CD4-positive, alpha-beta memory T cell (primary cell): ENCODE data around the gene MRPL53. TPM values are rescaled to one million over a fixed set of nuclear protein-coding genes. Genes with fewer than 3 reads are reported as not detected.
A peak's percentile ranks its signal among the peaks of the same experiment; 100 is the strongest.

Experiments
- CTCF ChIA-PET: fragments of 350-600 bp; sonication (Branson Sonifier 250); formaldehyde crosslinking; loops from one replicate; lab custom pipeline; 2021; ENCODE audit warnings: inconsistent platforms; ENCODE audit not compliant: partially characterized antibody; lab: Charles Lee
- POLR2A ChIA-PET: fragments of 350-600 bp; sonication (Branson Sonifier 250); formaldehyde crosslinking; loops from one replicate; lab custom pipeline; 2021; ENCODE audit not compliant: partially characterized antibody; lab: Charles Lee
- DNase-seq, 5 donors: peaks; one replicate each; pipeline versions ENCODE4 v3.0.0 to v3.0.0-alpha.2; 2020 to 2022; ENCODE audit warnings: mixed read lengths in 1 of 5
- H3K27ac ChIP-seq: one replicate; pipeline ENCODE4 v1.7.0; 2013; ENCODE audit warnings: low read depth, low read length
- H3K27me3 ChIP-seq: 2 replicates; pipeline ENCODE4 v1.7.0; 2013; ENCODE audit warnings: mild to moderate bottlenecking, low read length, moderate library complexity; ENCODE audit not compliant: insufficient read depth
- H3K36me3 ChIP-seq: 2 replicates; pipeline ENCODE4 v1.7.0; 2013; ENCODE audit warnings: mild to moderate bottlenecking, low read length, moderate library complexity; ENCODE audit not compliant: insufficient read depth
- H3K4me1 ChIP-seq: 2 replicates; pipeline ENCODE4 v1.7.0; 2013; ENCODE audit warnings: mild to moderate bottlenecking, low read length, moderate library complexity; ENCODE audit not compliant: insufficient read depth
- H3K4me3 ChIP-seq, 2 donors: one replicate each; pipeline ENCODE4 v1.7.0; 2013; ENCODE audit warnings: low read length in 2 of 2, mild to moderate bottlenecking in 1 of 2
- H3K9me3 ChIP-seq, 2 donors: one replicate each; pipeline ENCODE4 v1.7.0; 2013; ENCODE audit warnings: low read length in 2 of 2, control low read depth in 1 of 2; ENCODE audit not compliant: control insufficient read depth in 1 of 2
- H3K27ac Mint-ChIP-seq, 7 donors: one replicate each; pipeline ENCODE4 v1.8.0; 2020 to 2021; ENCODE audit warnings: mixed read lengths in 7 of 7, mild to moderate bottlenecking in 6 of 7, inconsistent platforms in 3 of 7, moderate library complexity in 3 of 7
- H3K27me3 Mint-ChIP-seq, 2 donors: one replicate each; pipeline ENCODE4 v1.8.0; 2020 to 2021; ENCODE audit warnings: mixed read lengths in 2 of 2
- H3K36me3 Mint-ChIP-seq, 2 donors: one replicate each; pipeline ENCODE4 v1.8.0; 2020 to 2021; ENCODE audit warnings: mixed read lengths in 2 of 2, inconsistent platforms in 1 of 2, mild to moderate bottlenecking in 1 of 2
- H3K4me1 Mint-ChIP-seq, 4 donors: one replicate each; pipeline ENCODE4 v1.8.0; 2020 to 2021; ENCODE audit warnings: mixed read lengths in 4 of 4, mild to moderate bottlenecking in 1 of 4
- H3K4me3 Mint-ChIP-seq, 8 donors: one replicate each; pipeline ENCODE4 v1.8.0; 2020 to 2021; ENCODE audit warnings: mixed read lengths in 8 of 8, mild to moderate bottlenecking in 7 of 8, moderate library complexity in 6 of 8, inconsistent platforms in 3 of 8
- H3K9me3 Mint-ChIP-seq, 8 donors: one replicate each; pipeline ENCODE4 v1.8.0; 2020 to 2021; ENCODE audit warnings: mixed read lengths in 8 of 8, mild to moderate bottlenecking in 5 of 8, inconsistent platforms in 3 of 8, moderate library complexity in 1 of 8
- intact Hi-C: fragments of 100-400 bp; cut with micrococcal nuclease; formaldehyde crosslinking; loops from one replicate; pipeline ENCODE4 v1.15.1; 2023
- polyA plus RNA-seq, 2 donors: library from polyadenylated mRNA; unstranded; fragments of 300-500 nt; fragmentation: Illumina TruSeq; gene quantifications; one replicate each; pipeline ENCODE4 v1.2.3, GENCODE V29; 2021
- total RNA-seq, 2 experiments: library from RNA; stranded (reverse); gene quantifications; one replicate each; pipeline ENCODE4 v1.2.3, GENCODE V29; 2021

Gene MRPL53
- total and polyA plus RNA-seq, 4 experiments from 2014 or later, result 72.8 to 120 (median 89.4) TPM

- Histone ChIP-seq H3K9me3 (no peaks in the 10 kb centered on the region), H3K27ac (no peak overlapping the region), H3K27me3 (peaks cover 20% of the 10 kb centered on the region), H3K36me3 (no peaks in the 10 kb centered on the region), H3K4me1 (peaks cover 17% of the 10 kb centered on the region), H3K4me3 (no peak overlapping the region)
- DNase-seq, result no peak
- Mint-ChIP-seq H3K27me3 (peaks cover 17 to 28% of the 10 kb centered on the region in 2 donors), H3K36me3 (no peaks in the 10 kb centered on the region), H3K4me1 (peaks cover 3 to 11% (median 8%) of the 10 kb centered on the region in 4 donors), H3K9me3 (no peaks in the 10 kb centered on the region), H3K4me3 (peak overlapping the region in 7 of 8 donors; percentile 43 to 65 (median 57)), H3K27ac (peak overlapping the region in 1 of 7 donors; percentile 51)
- ChIA-PET POLR2A (interaction anchor here (0.9 to 2.0 kb wide), 4 partner anchors 14 to 32 kb away, joined by 3 to 5 read pairs (median 4); partner anchors contain the start of genes MRPL53 and WBP1), CTCF (interaction anchor here (1.1 kb wide), 1 partner anchor 9 kb away, joined by 3 read pairs; no protein-coding TSS in a partner anchor)
- intact Hi-C loops, result no loop called here
Measured at GRCh38 chr2:74440378-74441169, 31.9 kb downstream of the MRPL53 start.

- CTCF ChIA-PET, result interaction anchor here (1.1 kb wide), 1 partner anchor 8 kb away, joined by 3 read pairs; no protein-coding TSS in a partner anchor
- H3K36me3 ChIP-seq, result no peaks in the 10 kb centered on the region
- no peaks in the 10 kb centered on the region for H3K36me3 Mint-ChIP-seq
- intact Hi-C loops, result no loop called here
- no peak overlapping the region for H3K27ac ChIP-seq
- peaks cover 17 to 24% of the 10 kb centered on the region in 2 donors for H3K27me3 Mint-ChIP-seq
- H3K9me3 ChIP-seq, result no peaks in the 10 kb centered on the region
- H3K4me1 Mint-ChIP-seq, result peaks cover 3 to 11% (median 8%) of the 10 kb centered on the region in 4 donors
- POLR2A ChIA-PET, result interaction anchor here (0.6 to 2.0 kb wide), 5 partner anchors 14 to 261 kb away, joined by 3 to 5 read pairs (median 3); partner anchors contain the start of genes MOB1A, MRPL53 and WBP1
- H3K27ac Mint-ChIP-seq, result no peak overlapping the region
- peaks cover 20% of the 10 kb centered on the region for H3K27me3 ChIP-seq
- H3K4me3 ChIP-seq, result no peak overlapping the region
- peak overlapping the region in 4 of 8 donors; percentile 35 to 77 (median 50) for H3K4me3 Mint-ChIP-seq
- no peaks in the 10 kb centered on the region for H3K9me3 Mint-ChIP-seq
- H3K4me1 ChIP-seq, result peaks cover 17% of the 10 kb centered on the region
- no peak for DNase-seq
Measured at GRCh38 chr2:74439803-74440377, 32.6 kb downstream of the MRPL53 start.

- DNase-seq, result no peak
- Mint-ChIP-seq H3K9me3 (no peaks in the 10 kb centered on the region), H3K4me1 (peaks cover 3 to 11% (median 8%) of the 10 kb centered on the region in 4 donors), H3K36me3 (no peaks in the 10 kb centered on the region), H3K27ac (no peak overlapping the region), H3K27me3 (peaks cover 17 to 23% of the 10 kb centered on the region in 2 donors), H3K4me3 (no peak overlapping the region)
- Histone ChIP-seq H3K27ac (no peak overlapping the region), H3K9me3 (no peaks in the 10 kb centered on the region), H3K27me3 (peaks cover 20% of the 10 kb centered on the region), H3K36me3 (no peaks in the 10 kb centered on the region), H3K4me1 (peaks cover 17% of the 10 kb centered on the region), H3K4me3 (no peak overlapping the region)
- CTCF ChIA-PET, result interaction anchor here (1.1 kb wide), 1 partner anchor 8 kb away, joined by 3 read pairs; no protein-coding TSS in a partner anchor
- intact Hi-C loops, result no loop called here
- POLR2A ChIA-PET, result interaction anchor here (0.6 kb wide), 1 partner anchor 261 kb away, joined by 3 read pairs; the partner anchor contains the start of gene MOB1A
Measured at GRCh38 chr2:74439373-74439772, 33.1 kb downstream of the MRPL53 start.

- Mint-ChIP-seq H3K9me3 (no peaks in the 10 kb centered on the region), H3K4me1 (peaks cover 3 to 11% (median 8%) of the 10 kb centered on the region in 4 donors), H3K27me3 (peaks cover 14 to 21% of the 10 kb centered on the region in 2 donors), H3K27ac (peak overlapping the region in 2 of 7 donors; percentile 20 to 30), H3K36me3 (no peaks in the 10 kb centered on the region), H3K4me3 (no peak overlapping the region)
- no peak overlapping the region for H3K4me3 ChIP-seq
- H3K27ac ChIP-seq, result no peak overlapping the region
- H3K9me3 ChIP-seq, result no peaks in the 10 kb centered on the region
- POLR2A ChIA-PET, result no interaction called here
- H3K27me3 ChIP-seq, result peaks cover 20% of the 10 kb centered on the region
- no peaks in the 10 kb centered on the region for H3K36me3 ChIP-seq
- DNase-seq, result no peak
- CTCF ChIA-PET, result no interaction called here
- intact Hi-C loops, result no loop called here
- peaks cover 17% of the 10 kb centered on the region for H3K4me1 ChIP-seq
Measured at GRCh38 chr2:74438248-74438647, 34.2 kb downstream of the MRPL53 start.

GRCh38 chr2:74436848-74437695 lies 35.4 kb downstream of the MRPL53 start:
- no peak overlapping the region for H3K27ac Mint-ChIP-seq

GRCh38 chr2:74436111-74436805 lies 36.2 kb downstream of the MRPL53 start:
- Histone ChIP-seq H3K36me3 (no peaks in the 10 kb centered on the region), H3K27me3 (peaks cover 13% of the 10 kb centered on the region), H3K4me1 (peaks cover 8% of the 10 kb centered on the region), H3K4me3 (no peak overlapping the region), H3K27ac (no peak overlapping the region), H3K9me3 (no peaks in the 10 kb centered on the region)
- intact Hi-C loops, result no loop called here
- Mint-ChIP-seq H3K9me3 (no peaks in the 10 kb centered on the region), H3K4me3 (no peak overlapping the region), H3K27ac (no peak overlapping the region), H3K27me3 (peaks cover 9 to 16% of the 10 kb centered on the region in 2 donors), H3K4me1 (peaks cover 2 to 6% (median 4%) of the 10 kb centered on the region in 4 donors), H3K36me3 (no peaks in the 10 kb centered on the region)
- ChIA-PET CTCF (no interaction called here), POLR2A (no interaction called here)
- no peak for DNase-seq

More at GRCh38 chr2:74436848-74437695, 35.4 kb downstream of the MRPL53 start:
- intact Hi-C loops, result no loop called here
- H3K9me3 ChIP-seq, result no peaks in the 10 kb centered on the region
- H3K4me3 Mint-ChIP-seq, result no peak overlapping the region
- H3K4me1 ChIP-seq, result peaks cover 15% of the 10 kb centered on the region
- peaks cover 18% of the 10 kb centered on the region for H3K27me3 ChIP-seq
- peaks cover 9 to 16% of the 10 kb centered on the region in 2 donors for H3K27me3 Mint-ChIP-seq
- DNase-seq, result no peak
- no peak overlapping the region for H3K27ac ChIP-seq
- ChIA-PET CTCF (no interaction called here), POLR2A (no interaction called here)
- no peaks in the 10 kb centered on the region for H3K36me3 Mint-ChIP-seq
- H3K36me3 ChIP-seq, result no peaks in the 10 kb centered on the region
- peaks cover 2 to 7% (median 4%) of the 10 kb centered on the region in 4 donors for H3K4me1 Mint-ChIP-seq
- no peaks in the 10 kb centered on the region for H3K9me3 Mint-ChIP-seq
- no peak overlapping the region for H3K4me3 ChIP-seq
